SH-SY5Y (cell line): ENCODE results near the gene HIVEP2.

Source experiments
- GATA2 ChIP-seq: IDR thresholded peaks from 2 replicates; pipeline ENCODE4 v1.6.1; 2011; ENCODE audit warnings: mild to moderate bottlenecking, low read depth, low read length
- GATA3 ChIP-seq: IDR thresholded peaks from 2 replicates; pipeline ENCODE4 v1.6.1; 2011; ENCODE audit warnings: low read depth, mild to moderate bottlenecking, low read length, moderate library complexity

Gene HIVEP2

GRCh38 chr6:142790257-142790656 is 154.7 kb downstream of the HIVEP2 start:
- TF ChIP-seq GATA2 (no peak), GATA3 (no peak)

DNA sequence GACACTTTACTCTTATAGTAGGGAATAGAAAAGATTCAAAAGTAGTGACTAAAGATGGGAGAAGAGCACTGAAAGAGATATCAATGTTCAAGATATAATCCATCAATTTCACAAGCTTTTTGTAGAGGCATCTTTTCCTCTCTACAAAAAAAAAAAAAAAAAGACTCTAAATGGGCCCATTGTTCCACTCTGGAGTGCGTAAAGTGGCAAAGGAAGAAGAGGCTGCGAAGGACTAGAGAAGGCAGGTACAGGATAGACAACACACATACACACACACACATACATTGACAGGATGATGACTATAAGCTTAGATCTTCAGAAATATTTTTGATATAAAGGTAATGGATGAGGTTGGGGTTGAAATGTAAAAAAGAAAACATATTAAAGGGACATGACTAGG is 157.6 kb downstream of the HIVEP2 start:
- TF ChIP-seq GATA2 (no peak), GATA3 (no peak)

GRCh38 chr6:142786476-142786875 is 158.5 kb downstream of the HIVEP2 start:
- TF ChIP-seq GATA3 (no peak), GATA2 (no peak)

DNA sequence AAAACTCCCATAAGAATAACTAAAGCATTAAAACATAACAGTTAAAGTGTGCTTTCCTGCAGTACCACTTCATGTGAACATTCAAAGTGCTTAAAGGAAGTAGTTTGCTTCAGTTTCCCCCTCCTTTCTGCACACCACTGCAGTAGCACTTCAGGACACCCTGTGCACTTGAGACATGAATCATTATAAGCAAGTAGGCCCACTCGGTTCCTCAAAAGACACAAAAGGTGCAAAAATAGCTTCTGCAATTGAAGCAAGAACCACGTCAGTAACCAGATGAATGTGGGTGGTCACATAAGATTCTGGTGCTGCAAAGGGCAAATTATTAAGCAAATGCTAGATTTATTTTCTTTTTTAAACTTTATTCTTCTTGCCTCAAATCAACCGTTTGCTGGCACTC is 160.6 kb downstream of the HIVEP2 start:
- TF ChIP-seq GATA3 (no peak), GATA2 (no peak)

- TF ChIP-seq GATA2: no peak
Observed at GRCh38 chr6:142783499-142783898, 161.5 kb downstream of the HIVEP2 start.

GRCh38 chr6:142781129-142781528 is 163.8 kb downstream of the HIVEP2 start:
- TF ChIP-seq GATA3: no peak
- no peak for TF ChIP-seq GATA2

DNA sequence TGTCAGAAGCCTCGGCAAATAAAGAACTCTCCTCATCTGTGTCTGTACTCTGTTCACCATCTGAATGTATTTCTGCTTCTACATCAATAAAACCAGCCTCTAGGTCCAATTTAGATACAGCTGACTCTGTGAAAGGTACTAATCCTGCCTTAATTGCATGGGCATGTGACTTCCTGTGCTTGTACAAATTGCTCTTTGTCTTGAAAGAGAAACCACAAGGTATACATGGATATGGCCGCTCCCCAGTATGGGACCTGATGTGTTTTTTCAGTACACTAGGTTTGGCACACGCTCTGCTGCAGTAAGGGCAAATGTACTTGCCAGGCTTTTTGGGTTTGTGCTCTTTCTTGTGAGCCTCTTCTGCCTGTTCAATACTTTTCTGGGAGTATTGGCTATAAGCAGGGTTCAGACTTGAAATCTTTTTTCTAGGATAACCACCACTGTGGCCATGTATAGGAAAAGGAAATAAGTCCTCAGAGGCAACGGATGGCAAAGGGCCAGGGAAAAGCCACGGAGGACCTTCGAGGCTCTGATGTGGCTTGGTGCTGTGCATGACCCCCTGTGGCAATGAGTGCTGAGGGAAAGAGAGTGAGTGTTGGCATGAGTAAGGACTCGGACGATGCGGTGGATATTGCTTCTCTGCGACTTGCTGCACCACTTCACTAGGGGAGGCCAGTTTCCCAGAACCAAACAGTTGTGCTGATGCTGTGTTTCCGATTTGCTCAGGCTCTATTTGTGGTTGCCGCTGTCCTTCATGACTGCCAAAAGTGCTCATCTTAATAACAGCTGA is 170.9 kb downstream of the HIVEP2 start:
- no peak for TF ChIP-seq GATA3
- TF ChIP-seq GATA2: no peak

DNA sequence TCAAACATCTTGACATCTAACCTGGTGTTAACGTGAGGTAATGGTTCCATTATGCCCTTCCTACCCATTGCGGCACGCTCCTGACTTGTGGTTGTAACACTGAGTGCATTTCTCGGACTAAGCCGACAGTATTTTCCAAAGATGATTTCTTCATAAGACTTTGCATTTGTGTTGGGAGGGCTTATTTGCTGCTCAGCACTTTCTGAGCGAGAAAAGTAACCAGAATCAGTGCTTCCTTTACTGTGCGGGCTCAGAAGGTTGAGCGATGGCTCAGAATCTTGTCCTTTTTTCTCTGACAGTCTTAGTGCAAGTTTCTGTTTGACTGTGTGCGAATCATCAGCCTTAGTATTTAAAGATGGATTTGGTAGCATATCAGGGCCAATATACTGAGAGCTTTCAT is 171.7 kb downstream of the HIVEP2 start:
- TF ChIP-seq GATA3 (no peak), GATA2 (no peak)

- TF ChIP-seq GATA3: no peak
Observed at GRCh38 chr6:142771162-142771561, 173.8 kb downstream of the HIVEP2 start.

DNA sequence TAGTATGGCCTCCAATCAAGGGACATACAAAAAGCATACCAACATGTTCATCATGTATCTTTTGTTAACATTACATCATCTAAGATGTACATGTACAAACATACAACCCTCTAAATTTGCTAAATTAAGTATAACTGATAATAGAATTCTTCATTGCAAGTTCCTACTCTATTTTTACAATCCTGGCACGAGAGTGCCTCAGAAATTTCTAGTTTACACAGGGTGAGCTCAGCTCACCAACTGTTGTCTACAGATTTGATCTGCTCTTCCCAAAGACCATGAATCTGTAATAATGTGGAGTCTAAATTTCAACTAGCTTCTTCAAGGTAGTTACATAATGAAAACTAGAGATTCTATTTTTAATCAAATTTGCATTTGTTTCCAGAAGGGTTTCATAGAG is 179.7 kb downstream of the HIVEP2 start:
- TF ChIP-seq GATA3 (no peak), GATA2 (no peak)

GRCh38 chr6:142764311-142764710 is 180.7 kb downstream of the HIVEP2 start:
- no peak for TF ChIP-seq GATA3
- TF ChIP-seq GATA2: no peak

- TF ChIP-seq GATA2 (no peak), GATA3 (no peak)
Observed at GRCh38 chr6:142763205-142763604, 181.8 kb downstream of the HIVEP2 start.

- TF ChIP-seq GATA2 (no peak), GATA3 (no peak)
Observed at GRCh38 chr6:142761756-142762155, 183.2 kb downstream of the HIVEP2 start.

DNA sequence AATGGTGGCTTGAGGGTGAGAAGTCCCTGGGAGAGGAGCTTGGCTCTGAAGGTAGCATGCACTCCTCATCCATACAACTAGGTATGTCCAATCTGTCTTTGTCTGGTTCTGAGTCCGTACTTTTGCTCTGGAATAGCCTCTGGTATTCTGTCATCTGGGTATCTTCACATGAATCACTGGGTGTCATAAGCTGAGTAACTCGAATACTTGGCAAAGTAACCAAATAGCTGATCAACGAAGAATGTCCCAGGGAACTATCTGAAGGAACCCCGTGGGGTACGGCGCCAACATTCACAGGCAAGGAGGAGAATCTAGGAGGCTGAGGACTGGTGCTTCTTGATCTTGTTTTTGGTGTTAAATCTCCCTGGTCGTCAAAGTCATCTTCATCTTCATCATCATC is 184.8 kb downstream of the HIVEP2 start:
- TF ChIP-seq GATA3 (no peak), GATA2 (no peak)

- TF ChIP-seq GATA2 (no peak), GATA3 (no peak)
Observed at GRCh38 chr6:142758629-142759025, 186.3 kb downstream of the HIVEP2 start.
